ENCODE results near the gene KLHDC4.

Gene KLHDC4

GRCh38 chr16:87715658-87716057 is 50.1 kb downstream of the KLHDC4 start:
- H3K4me3 ChIP-seq: no peak overlapping the region
- no peak for TF ChIP-seq CTCF (IDR thresholded peaks at IDR 0.05)
- H3K27me3 ChIP-seq: no peaks in the 10 kb centered on the region
- no peak for DNase-seq
- H3K27ac ChIP-seq: no peak overlapping the region
- intact Hi-C loops (cut with DNase I; ENCODE audit: low total_unique reads): no loop called here
- peaks cover 13 to 83% (median 45%) of the 10 kb centered on the region in 3 donors for H3K36me3 ChIP-seq
- H3K4me1 ChIP-seq: no peaks in the 10 kb centered on the region
- H3K9me3 ChIP-seq: no peaks in the 10 kb centered on the region

- H3K27ac ChIP-seq: no peak overlapping the region
- no peaks in the 10 kb centered on the region for H3K4me1 ChIP-seq
- no peak for DNase-seq
- no peaks in the 10 kb centered on the region for H3K27me3 ChIP-seq
- no peak overlapping the region for H3K4me3 ChIP-seq
- H3K9me3 ChIP-seq: no peaks in the 10 kb centered on the region
- intact Hi-C loops (cut with DNase I; ENCODE audit: low total_unique reads): no loop called here
- H3K36me3 ChIP-seq: peaks cover 17 to 83% (median 46%) of the 10 kb centered on the region in 3 donors
- TF ChIP-seq CTCF (IDR thresholded peaks at IDR 0.05): no peak
Observed at GRCh38 chr16:87715231-87715630, 50.6 kb downstream of the KLHDC4 start.

DNA sequence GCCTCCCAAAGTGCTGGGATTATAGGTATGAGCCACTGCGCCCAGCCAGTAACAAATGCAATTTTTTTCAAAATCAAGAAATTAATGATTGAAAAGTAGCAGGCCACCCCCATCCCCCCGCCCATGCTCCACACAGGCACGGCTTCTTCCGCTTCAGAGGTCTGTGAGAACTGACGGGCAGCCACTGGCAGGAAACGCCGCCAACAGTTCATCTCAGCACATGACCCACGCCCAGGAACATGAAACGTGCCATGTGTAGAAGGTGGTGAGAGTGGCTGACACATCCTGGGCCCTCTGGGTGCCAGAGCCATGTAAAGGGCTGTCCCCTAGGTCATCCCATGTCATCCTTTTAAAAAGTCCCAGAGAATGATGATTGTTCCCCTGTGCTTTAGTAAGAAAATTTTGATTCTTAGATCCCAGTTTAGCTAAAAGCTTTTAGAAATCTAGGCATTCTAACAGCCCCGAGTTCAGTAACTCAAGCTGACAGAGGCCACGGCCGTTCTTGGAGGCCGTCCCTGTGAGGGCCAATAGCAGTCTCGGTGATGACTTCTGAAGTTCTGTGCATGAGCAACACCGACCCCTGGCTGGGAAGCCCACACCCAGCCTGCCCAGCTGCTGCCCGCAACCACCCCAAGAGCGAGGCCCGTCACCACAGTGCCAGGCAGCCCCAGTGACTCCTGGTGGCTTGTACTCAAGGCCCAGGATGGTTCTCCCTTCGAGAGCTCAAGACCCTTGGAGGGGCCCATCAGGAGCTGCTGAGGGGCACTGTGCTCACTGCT is 52.1 kb downstream of the KLHDC4 start:
- no peak for DNase-seq
- H3K4me1 ChIP-seq: no peaks in the 10 kb centered on the region
- intact Hi-C loops (cut with DNase I; ENCODE audit: low total_unique reads): no loop called here
- TF ChIP-seq CTCF (IDR thresholded peaks at IDR 0.05): no peak
- H3K27me3 ChIP-seq: no peaks in the 10 kb centered on the region
- H3K27ac ChIP-seq: no peak overlapping the region
- H3K4me3 ChIP-seq: no peak overlapping the region
- H3K36me3 ChIP-seq: peaks cover 19 to 87% (median 53%) of the 10 kb centered on the region in 3 donors
- H3K9me3 ChIP-seq: no peaks in the 10 kb centered on the region

DNA sequence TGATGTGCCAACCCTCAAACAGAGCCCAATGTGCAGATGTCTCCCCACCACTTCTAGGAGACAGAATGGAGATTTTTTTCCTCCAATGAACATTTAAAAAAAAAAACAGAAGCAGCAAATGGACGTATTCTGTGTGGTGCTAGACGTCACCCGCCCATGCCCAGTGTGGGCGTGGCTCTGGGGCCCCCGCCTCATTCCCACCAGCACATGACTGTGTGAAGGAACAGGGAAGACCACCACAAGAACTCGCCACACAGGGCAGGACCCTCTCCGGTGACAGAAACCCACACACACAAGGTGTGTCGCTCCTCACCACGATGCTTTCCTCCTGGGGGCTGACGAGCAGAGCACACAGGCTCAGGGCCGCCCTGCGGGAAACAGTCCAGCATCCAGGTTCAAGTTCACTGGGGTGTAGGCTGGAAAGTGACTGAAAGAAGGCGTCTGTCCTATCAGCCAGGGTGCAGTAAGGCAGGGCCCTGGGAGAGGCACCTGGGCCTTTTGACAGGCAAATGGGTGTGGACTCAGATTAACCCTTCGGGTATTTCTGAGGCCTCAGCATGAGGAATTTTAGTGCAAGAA is 53.5 kb downstream of the KLHDC4 start:
- intact Hi-C loops (cut with DNase I; ENCODE audit: low total_unique reads): no loop called here
- TF ChIP-seq CTCF (IDR thresholded peaks at IDR 0.05): no peak
- H3K27ac ChIP-seq: no peak overlapping the region
- no peak for DNase-seq
- no peaks in the 10 kb centered on the region for H3K4me1 ChIP-seq
- H3K27me3 ChIP-seq: no peaks in the 10 kb centered on the region
- H3K4me3 ChIP-seq: no peak overlapping the region
- no peaks in the 10 kb centered on the region for H3K9me3 ChIP-seq
- H3K36me3 ChIP-seq: peaks cover 26 to 94% (median 62%) of the 10 kb centered on the region in 3 donors

GRCh38 chr16:87710887-87711286 is 54.9 kb downstream of the KLHDC4 start:
- intact Hi-C loops (cut with DNase I; ENCODE audit: low total_unique reads): no loop called here
- H3K36me3 ChIP-seq: peaks cover 28 to 96% (median 66%) of the 10 kb centered on the region in 3 donors
- no peak for TF ChIP-seq CTCF (IDR thresholded peaks at IDR 0.05)
- no peak overlapping the region for H3K4me3 ChIP-seq
- no peaks in the 10 kb centered on the region for H3K27me3 ChIP-seq
- no peaks in the 10 kb centered on the region for H3K9me3 ChIP-seq
- no peak overlapping the region for H3K27ac ChIP-seq
- no peaks in the 10 kb centered on the region for H3K4me1 ChIP-seq
- DNase-seq: no peak
